HG03139 (cell line): ENCODE results near the gene ADAMTS10.
"Not testable (repeated sequence)": the region's sequence is repeated elsewhere in the genome, so short reads cannot be mapped to it uniquely, and the experiment has no call there.

Experiments used
- ATAC-seq: cut with Tn5 transposase; IDR thresholded peaks from one replicate; pipeline ENCODE4 v1.9.1; 2021; ENCODE audit not compliant: unreplicated experiment

ADAMTS10 gene

GRCh38 chr19:8629184-8629583 lies 18.7 kb upstream of the ADAMTS10 start:
- no peak for ATAC-seq

GRCh38 chr19:8626842-8627241 lies 16.3 kb upstream of the ADAMTS10 start:
- ATAC-seq = no peak

- not testable (repeated sequence) for ATAC-seq
Measured at GRCh38 chr19:8622886-8623285, 12.4 kb upstream of the ADAMTS10 start.

- no peak for ATAC-seq
Measured at GRCh38 chr19:8618751-8619150, 8.2 kb upstream of the ADAMTS10 start.

- ATAC-seq = no peak
Measured at GRCh38 chr19:8617984-8618383, 7.5 kb upstream of the ADAMTS10 start.

GRCh38 chr19:8617325-8617724 lies 6.8 kb upstream of the ADAMTS10 start:
- ATAC-seq = not testable (repeated sequence)

GRCh38 chr19:8616861-8617260 lies 6.3 kb upstream of the ADAMTS10 start:
- no peak for ATAC-seq

- no peak for ATAC-seq
Measured at GRCh38 chr19:8615813-8616596, 5.5 kb upstream of the ADAMTS10 start.

- no peak for ATAC-seq
Measured at GRCh38 chr19:8615024-8615423, 4.5 kb upstream of the ADAMTS10 start.

GRCh38 chr19:8614455-8614854 lies 3.9 kb upstream of the ADAMTS10 start:
- no peak for ATAC-seq

GRCh38 chr19:8612807-8613171 lies 2.3 kb upstream of the ADAMTS10 start:
- ATAC-seq = no peak

GRCh38 chr19:8611877-8612806 lies 1.6 kb upstream of the ADAMTS10 start:
- ATAC-seq = no peak

- no peak for ATAC-seq
Measured at GRCh38 chr19:8611391-8611876, 919 bp upstream of the ADAMTS10 start.

GRCh38 chr19:8610936-8611300 lies 403 bp upstream of the ADAMTS10 start:
- ATAC-seq = no peak

GRCh38 chr19:8609279-8610040 lies 1.1 kb downstream of the ADAMTS10 start:
- no peak for ATAC-seq

GRCh38 chr19:8608941-8609278 lies 1.6 kb downstream of the ADAMTS10 start:
- ATAC-seq = no peak

- no peak for ATAC-seq
Measured at GRCh38 chr19:8607386-8607785, 3.1 kb downstream of the ADAMTS10 start.

GRCh38 chr19:8605514-8605913 lies 5.0 kb downstream of the ADAMTS10 start:
- ATAC-seq = no peak

GRCh38 chr19:8601796-8602195 lies 8.7 kb downstream of the ADAMTS10 start:
- ATAC-seq = no peak

GRCh38 chr19:8600816-8601215 lies 9.7 kb downstream of the ADAMTS10 start:
- ATAC-seq = no peak

GRCh38 chr19:8600064-8600463 lies 10.5 kb downstream of the ADAMTS10 start:
- no peak for ATAC-seq
